GM12878 (cell line): ENCODE data around the gene GATA3.

ENCODE experiments used
- CHD4 ChIP-seq: fragments of 200-600 bp; sonication (generic); IDR thresholded peaks from 2 replicates; pipeline ENCODE4 v1.6.1; 2016; ENCODE audit warnings: mild to moderate bottlenecking
- FOS ChIP-seq: IDR thresholded peaks from 3 replicates; pipeline ENCODE4 v1.6.1; 2011; ENCODE audit warnings: borderline replicate concordance; ENCODE audit not compliant: insufficient read length; ENCODE audit errors: extremely low read depth
- JUNB ChIP-seq: IDR thresholded peaks from 2 replicates; pipeline ENCODE4 v1.6.1; 2016; ENCODE audit warnings: antibody characterized with exemption, mild to moderate bottlenecking
- MXI1 ChIP-seq: fragments of 150-350 bp; IDR thresholded peaks from 2 replicates; pipeline ENCODE4 v1.6.1; 2011; ENCODE audit warnings: low read depth, mild to moderate bottlenecking, inconsistent platforms, low read length, improper control_type of control experiment
- PML ChIP-seq: IDR thresholded peaks from 2 replicates; pipeline ENCODE4 v1.6.1; 2012; ENCODE audit warnings: low read length, inconsistent platforms
- POLR2A ChIP-seq: IDR thresholded peaks from 2 replicates; pipeline ENCODE4 v1.6.1; 2011; ENCODE audit warnings: low read depth, mild to moderate bottlenecking, low read length
- POLR2AphosphoS5 ChIP-seq: IDR thresholded peaks from 2 replicates; pipeline ENCODE4 v1.6.1; 2011; ENCODE audit warnings: mild to moderate bottlenecking, low read length, inconsistent platforms
- SIN3A ChIP-seq: IDR thresholded peaks from 2 replicates; pipeline ENCODE4 v1.6.1; 2012; ENCODE audit warnings: low read depth, low read length, improper control_type of control experiment
- SRF ChIP-seq, 2 experiments: IDR thresholded peaks; 2 replicates each; pipeline ENCODE4 v1.6.1; 2011; ENCODE audit warnings: low read depth in 2 of 2, low read length in 2 of 2, mild to moderate bottlenecking in 1 of 2, moderate library complexity in 1 of 2
- YY1 ChIP-seq: IDR thresholded peaks from 2 replicates; pipeline ENCODE4 v1.6.1; 2011; ENCODE audit warnings: low read depth, mild to moderate bottlenecking, low read length
- ZNF687 ChIP-seq: fragments of 450-650 bp; IDR thresholded peaks from 2 replicates; pipeline ENCODE4 v1.6.1; 2017; ENCODE audit warnings: mild to moderate bottlenecking, moderate library complexity
- TF ChIP-seq, protein P1 (sequence below): fragments of 450-650 bp; IDR thresholded peaks from 2 replicates; pipeline ENCODE4 v1.6.1; 2016; ENCODE audit warnings: mild to moderate bottlenecking
- TF ChIP-seq, protein P2 (sequence below), 3 experiments: IDR thresholded peaks in 2 of 3; conservative IDR thresholded peaks in 1 of 3; 2 replicates each; pipeline ENCODE4 v1.5.1; 2011; ENCODE audit warnings: low read depth in 3 of 3, low read length in 3 of 3, mild to moderate bottlenecking in 3 of 3, control low read depth in 2 of 3, moderate library complexity in 2 of 3, inconsistent platforms in 1 of 3, mixed read lengths in 1 of 3; ENCODE audit not compliant: control insufficient read depth in 2 of 3, insufficient read depth in 1 of 3; ENCODE audit errors: extremely low read depth in 1 of 3

DNA sequence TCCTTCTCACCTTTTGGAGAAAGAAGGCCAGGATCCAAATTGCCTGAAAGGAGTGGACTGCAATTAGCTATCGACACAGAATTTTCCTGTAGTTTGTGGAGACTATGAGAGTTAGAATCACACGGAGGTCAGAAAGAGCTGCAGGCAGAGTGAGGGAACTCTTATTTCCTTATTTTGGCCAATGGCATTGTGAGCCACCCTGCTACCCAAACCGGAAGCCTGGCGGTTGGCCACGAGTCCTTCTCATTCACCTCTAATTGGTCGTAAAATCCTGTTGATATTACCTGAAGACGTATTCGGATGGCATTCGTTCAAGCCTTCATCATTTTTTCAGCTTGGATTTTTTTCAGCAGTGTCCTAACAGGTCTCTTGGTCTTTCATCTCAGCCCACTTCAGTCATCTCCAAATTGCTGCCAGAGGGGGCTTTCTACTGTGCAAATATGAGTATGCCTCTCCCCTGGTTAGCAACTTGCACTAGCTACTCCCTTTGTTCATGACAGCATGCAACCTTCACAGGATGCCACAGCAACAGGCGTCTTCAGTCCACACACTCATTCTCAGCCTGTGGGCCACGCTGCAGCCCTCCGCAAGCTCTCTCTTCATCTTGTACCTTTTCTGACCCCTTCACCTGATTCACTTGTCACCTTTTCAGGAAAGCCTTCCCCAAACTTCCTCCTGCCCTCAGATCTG is 66.9 kb downstream of the GATA3 start:
- TF ChIP-seq CHD4 = no peak
- no peak for TF ChIP-seq PML
- TF ChIP-seq, protein P1, sequence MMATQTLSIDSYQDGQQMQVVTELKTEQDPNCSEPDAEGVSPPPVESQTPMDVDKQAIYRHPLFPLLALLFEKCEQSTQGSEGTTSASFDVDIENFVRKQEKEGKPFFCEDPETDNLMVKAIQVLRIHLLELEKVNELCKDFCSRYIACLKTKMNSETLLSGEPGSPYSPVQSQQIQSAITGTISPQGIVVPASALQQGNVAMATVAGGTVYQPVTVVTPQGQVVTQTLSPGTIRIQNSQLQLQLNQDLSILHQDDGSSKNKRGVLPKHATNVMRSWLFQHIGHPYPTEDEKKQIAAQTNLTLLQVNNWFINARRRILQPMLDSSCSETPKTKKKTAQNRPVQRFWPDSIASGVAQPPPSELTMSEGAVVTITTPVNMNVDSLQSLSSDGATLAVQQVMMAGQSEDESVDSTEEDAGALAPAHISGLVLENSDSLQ = no peak
- TF ChIP-seq, protein P2, sequence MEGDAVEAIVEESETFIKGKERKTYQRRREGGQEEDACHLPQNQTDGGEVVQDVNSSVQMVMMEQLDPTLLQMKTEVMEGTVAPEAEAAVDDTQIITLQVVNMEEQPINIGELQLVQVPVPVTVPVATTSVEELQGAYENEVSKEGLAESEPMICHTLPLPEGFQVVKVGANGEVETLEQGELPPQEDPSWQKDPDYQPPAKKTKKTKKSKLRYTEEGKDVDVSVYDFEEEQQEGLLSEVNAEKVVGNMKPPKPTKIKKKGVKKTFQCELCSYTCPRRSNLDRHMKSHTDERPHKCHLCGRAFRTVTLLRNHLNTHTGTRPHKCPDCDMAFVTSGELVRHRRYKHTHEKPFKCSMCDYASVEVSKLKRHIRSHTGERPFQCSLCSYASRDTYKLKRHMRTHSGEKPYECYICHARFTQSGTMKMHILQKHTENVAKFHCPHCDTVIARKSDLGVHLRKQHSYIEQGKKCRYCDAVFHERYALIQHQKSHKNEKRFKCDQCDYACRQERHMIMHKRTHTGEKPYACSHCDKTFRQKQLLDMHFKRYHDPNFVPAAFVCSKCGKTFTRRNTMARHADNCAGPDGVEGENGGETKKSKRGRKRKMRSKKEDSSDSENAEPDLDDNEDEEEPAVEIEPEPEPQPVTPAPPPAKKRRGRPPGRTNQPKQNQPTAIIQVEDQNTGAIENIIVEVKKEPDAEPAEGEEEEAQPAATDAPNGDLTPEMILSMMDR (IDR thresholded peaks at IDR 0.05 in 2 of 3, conservative IDR thresholded peaks at IDR 0.05 in 1 of 3; ENCODE audit: control insufficient read depth in 2 of 3, extremely low read depth in 1 of 3, insufficient read depth in 1 of 3, low read depth in 3 of 3, low read length in 3 of 3) = no peak
- TF ChIP-seq YY1 = no peak
- TF ChIP-seq ZNF687 = no peak
- no peak for TF ChIP-seq SRF (IDR thresholded peaks at IDR 0.05; ENCODE audit: low read depth in 2 of 2, low read length in 2 of 2)
- TF ChIP-seq SIN3A = no peak
- no peak for TF ChIP-seq FOS
- TF ChIP-seq POLR2A = no peak
- TF ChIP-seq MXI1 = no peak
- TF ChIP-seq JUNB = no peak
- no peak for TF ChIP-seq POLR2AphosphoS5
